ENCODE measurements around the gene PDCD7.

PDCD7 gene

GRCh38 chr15:65087873-65088642 lies 45.5 kb downstream of the PDCD7 start:
- no peak for TF ChIP-seq CTCF (IDR thresholded peaks at IDR 0.05; ENCODE audit: extremely low read depth, missing control alignments)
- DNase-seq (ENCODE audit: low spot score), result no peak

GRCh38 chr15:65087411-65087810 lies 46.2 kb downstream of the PDCD7 start:
- no peak for DNase-seq (ENCODE audit: low spot score)
- no peak for TF ChIP-seq CTCF (IDR thresholded peaks at IDR 0.05; ENCODE audit: extremely low read depth, missing control alignments)

GRCh38 chr15:65086680-65087111 lies 46.9 kb downstream of the PDCD7 start:
- TF ChIP-seq CTCF (IDR thresholded peaks at IDR 0.05; ENCODE audit: extremely low read depth, missing control alignments), result no peak
- no peak for DNase-seq (ENCODE audit: low spot score)

GRCh38 chr15:65085990-65086679 lies 47.5 kb downstream of the PDCD7 start:
- peak; percentile 43 for TF ChIP-seq CTCF (IDR thresholded peaks at IDR 0.05; ENCODE audit: extremely low read depth, missing control alignments)
- DNase-seq (ENCODE audit: low spot score), result no peak

GRCh38 chr15:65085207-65085753 lies 48.3 kb downstream of the PDCD7 start:
- no peak for DNase-seq (ENCODE audit: low spot score)

GRCh38 chr15:65084500-65085206 lies 49.0 kb downstream of the PDCD7 start:
- DNase-seq (ENCODE audit: low spot score), result no peak
- no peak for TF ChIP-seq CTCF (IDR thresholded peaks at IDR 0.05; ENCODE audit: extremely low read depth, missing control alignments)

More at GRCh38 chr15:65085207-65085753, 48.3 kb downstream of the PDCD7 start:
- no peak for TF ChIP-seq CTCF (IDR thresholded peaks at IDR 0.05; ENCODE audit: extremely low read depth, missing control alignments)
